SK-N-SH treated with all-trans-retinoic acid at 6 μM for 48 hours (cell line): Measurements from ENCODE around the gene CPA1.

Source experiments
- BACH2 ChIP-seq: fragments of 250-450 bp; sonication (Bioruptor Pico); IDR thresholded peaks from 2 replicates; pipeline ENCODE4 v1.9.0; 2021; ENCODE audit warnings: mild to moderate bottlenecking, borderline replicate concordance
- OSR1 ChIP-seq: fragments of 250-450 bp; sonication (Bioruptor Pico); IDR thresholded peaks from 2 replicates; pipeline ENCODE4 v1.8.0; 2022; ENCODE audit warnings: moderate library complexity, mild to moderate bottlenecking, inconsistent platforms

GRCh38 chr7:130383187-130383980 is 3.1 kb downstream of the CPA1 start:
- TF ChIP-seq BACH2 (CRISPR knock-in tag) (no peak), OSR1 (CRISPR knock-in tag) (no peak)
